Measurements from ENCODE around the gene ASB13. TPM values are rescaled to one million over a fixed set of nuclear protein-coding genes. Genes with fewer than 3 reads are reported as not detected.
"Not testable (repeated sequence)": the region's sequence is repeated elsewhere in the genome, so short reads cannot be mapped to it uniquely, and the experiment has no call there.

The ASB13 gene
- total RNA-seq, 1 experiment from 2014 or later, result 17.4 TPM

- no peak for DNase-seq (ENCODE audit: low read depth)
Measured at GRCh38 chr10:5608608-5609220, 57.7 kb downstream of the ASB13 start.

DNA sequence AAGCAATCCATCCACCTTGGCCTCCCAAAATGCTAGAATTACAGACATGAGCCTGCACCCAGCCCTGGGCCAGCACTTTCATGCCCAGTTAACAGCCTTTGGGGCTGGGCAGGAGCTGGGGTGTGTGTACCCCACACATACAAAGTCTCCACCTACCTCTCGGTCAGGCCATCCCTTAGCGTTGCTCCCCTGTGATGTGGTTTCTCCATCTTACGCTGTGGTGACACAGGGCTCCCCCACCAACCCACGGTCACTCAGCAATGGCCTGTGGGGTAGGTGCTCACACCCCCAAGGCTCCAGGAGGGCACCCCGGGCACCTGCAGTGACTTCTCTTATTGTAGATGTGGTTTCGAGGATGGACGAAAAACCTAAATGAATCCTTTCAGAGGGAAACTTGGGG, 58.8 kb downstream of the ASB13 start:
- no peak for DNase-seq (ENCODE audit: low read depth)

DNA sequence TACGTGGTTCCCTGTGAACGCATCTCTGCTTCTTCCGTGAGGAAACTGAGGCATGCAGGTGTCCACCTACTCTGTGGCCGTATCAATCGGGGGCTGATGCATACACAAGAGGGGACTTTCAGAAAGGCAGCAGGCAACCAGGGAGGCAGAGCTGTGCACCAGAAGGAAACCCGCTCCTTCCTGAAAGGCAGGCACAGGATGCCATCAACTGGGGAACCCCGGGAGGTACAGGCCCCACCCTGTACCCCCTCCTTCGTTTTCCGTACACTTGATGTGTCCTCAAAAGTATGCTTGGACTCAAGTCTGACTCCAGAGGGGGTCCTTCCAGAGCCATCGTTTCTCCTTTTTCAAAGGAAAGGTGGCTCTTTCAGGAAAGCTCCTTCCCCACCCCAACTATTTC, 59.5 kb downstream of the ASB13 start:
- DNase-seq (ENCODE audit: low read depth), result no peak

- DNase-seq (ENCODE audit: low read depth), result no peak
Measured at GRCh38 chr10:5606321-5606720, 60.1 kb downstream of the ASB13 start.

DNA sequence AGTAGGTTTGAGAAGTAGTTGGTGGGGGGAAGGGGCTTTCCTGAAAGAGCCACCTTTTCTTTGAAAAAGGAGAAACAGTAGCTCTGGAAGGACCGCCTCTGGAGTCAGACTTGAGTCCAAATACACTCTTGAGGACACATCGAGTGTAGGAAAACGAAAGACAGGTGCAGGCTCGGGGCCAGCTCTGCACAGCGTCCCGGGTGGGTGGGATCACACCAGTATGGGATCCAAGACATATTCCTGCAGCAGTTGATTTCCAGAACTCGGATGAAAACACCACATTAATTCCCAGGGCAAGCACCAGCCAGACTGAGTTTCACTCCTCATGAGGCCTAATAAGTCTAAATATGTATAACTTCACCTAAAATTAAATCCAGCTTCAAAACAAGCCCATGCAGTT, 61.4 kb downstream of the ASB13 start:
- DNase-seq (ENCODE audit: low read depth), result no peak

DNA sequence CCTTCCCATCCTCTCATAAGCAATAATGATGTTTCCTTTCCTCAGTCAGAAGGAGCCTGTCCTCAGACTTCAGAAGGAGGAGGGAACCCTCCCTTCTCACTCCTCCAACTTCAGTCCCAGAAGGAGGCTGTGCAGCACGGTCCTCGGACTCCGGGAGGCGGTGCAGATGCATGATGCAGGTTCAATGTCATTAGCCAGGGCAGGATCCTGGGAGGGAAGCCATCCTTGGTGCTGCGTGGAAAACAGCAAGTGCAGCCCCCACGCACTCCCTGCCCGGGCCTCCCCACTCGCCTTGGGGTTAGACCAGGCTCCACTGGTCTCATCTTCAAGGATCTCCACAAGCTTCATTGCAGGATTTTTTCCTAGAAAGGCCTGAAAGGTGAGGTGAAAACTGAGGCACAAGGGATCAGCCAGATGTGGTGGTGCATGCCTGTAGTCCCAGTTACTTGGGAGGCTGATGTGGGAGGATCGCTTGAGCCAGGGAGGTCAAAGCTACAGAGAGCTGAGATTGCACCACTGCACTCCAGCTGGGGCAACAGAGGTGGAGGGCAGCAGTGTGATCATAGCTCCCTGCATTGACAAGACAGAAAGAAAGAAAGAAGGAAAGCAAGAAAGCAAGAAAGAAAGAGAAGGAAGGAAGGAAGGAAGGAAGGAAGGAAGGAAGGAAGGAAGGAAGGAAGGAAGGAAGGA, 62.0 kb downstream of the ASB13 start:
- no peak for DNase-seq (ENCODE audit: low read depth)

- DNase-seq (ENCODE audit: low read depth), result no peak
Measured at GRCh38 chr10:5603848-5604170, 62.6 kb downstream of the ASB13 start.

DNA sequence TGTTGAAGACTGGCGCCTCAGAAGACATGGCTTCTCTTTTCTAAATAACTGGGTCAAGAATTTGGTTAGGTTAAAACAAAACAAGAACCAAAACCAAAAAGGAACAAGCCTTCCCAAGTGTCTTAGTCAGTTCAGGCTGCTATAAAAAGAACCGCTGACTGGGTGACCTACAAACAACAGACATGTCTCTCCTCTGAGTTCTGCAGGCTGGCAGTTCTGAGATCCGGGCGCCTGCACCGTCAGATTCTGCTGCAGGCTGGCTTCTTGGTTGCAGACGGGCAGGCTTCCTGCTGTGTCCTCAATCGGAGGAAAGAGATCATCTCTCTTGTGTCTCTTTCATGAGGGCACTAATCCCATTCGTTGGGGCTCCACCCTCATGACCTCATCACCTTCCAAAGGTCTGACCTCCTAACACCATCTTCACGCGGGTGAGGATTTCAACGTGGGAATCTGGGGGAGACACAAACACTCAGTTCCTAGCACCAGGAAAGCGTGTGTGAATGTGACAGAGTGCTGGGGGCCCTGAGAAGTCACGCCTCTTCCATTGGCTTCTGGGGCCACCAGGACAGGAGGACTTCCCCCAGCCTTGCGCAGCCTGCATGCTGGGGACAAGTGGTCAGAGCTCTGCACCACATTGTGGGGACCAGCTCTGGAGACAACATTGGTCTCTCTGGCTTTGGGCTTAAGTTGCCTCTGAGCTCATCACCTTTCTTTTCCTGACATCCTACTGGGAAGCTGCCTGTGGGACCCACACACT, 63.1 kb downstream of the ASB13 start:
- DNase-seq (ENCODE audit: low read depth), result no peak

- no peak for DNase-seq (ENCODE audit: low read depth)
Measured at GRCh38 chr10:5601826-5602495, 64.4 kb downstream of the ASB13 start.

DNA sequence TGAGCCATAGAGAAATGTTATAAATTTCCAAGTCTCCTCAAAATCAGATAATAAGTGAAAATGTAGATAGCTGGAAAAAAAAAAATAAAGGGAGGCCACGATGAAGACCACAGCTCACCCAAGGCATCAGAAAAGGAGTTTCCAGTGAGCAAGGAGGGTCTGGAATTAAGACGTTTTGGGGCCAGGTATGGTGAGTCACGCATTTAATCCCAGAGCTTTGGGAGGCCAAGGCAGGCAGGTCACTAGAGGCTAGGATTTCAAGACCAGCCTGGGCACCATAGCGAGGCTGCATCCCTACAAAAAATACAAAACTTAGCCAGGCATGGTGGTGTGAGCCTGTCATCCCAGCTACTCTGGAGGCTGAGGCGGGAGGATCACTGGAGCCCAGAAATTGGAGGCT, 65.5 kb downstream of the ASB13 start:
- no peak for DNase-seq (ENCODE audit: low read depth)

- DNase-seq (ENCODE audit: low read depth), result no peak
Measured at GRCh38 chr10:5599613-5600520, 66.5 kb downstream of the ASB13 start.

- no peak for DNase-seq (ENCODE audit: low read depth)
Measured at GRCh38 chr10:5598085-5598690, 68.2 kb downstream of the ASB13 start.

GRCh38 chr10:5596611-5597341, 69.6 kb downstream of the ASB13 start:
- DNase-seq (ENCODE audit: low read depth), result peak; percentile 28

DNA sequence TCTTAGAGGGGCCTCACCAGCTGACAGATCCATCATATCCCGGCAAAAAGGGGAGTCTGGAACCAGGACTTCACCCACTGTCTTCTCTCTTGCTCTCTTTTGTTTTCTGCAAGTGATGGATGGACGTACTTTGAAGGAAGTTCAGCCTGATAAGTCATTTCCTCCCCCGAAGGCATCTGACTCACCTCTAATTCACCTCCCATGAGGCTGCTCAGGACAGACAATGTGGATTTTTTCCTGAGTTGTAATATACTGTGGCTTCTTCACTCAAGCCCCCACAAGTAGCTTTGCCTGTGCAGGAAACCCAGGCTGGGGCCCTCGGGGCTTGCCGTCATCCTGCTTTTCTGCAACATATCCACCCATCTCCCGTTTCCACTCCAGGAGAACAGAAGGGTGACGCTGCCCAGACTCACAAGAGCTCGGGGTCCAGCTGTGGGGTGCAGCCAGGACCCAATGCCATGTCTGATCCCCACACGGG, 70.4 kb downstream of the ASB13 start:
- peak; percentile 95 for DNase-seq (ENCODE audit: low read depth)

DNA sequence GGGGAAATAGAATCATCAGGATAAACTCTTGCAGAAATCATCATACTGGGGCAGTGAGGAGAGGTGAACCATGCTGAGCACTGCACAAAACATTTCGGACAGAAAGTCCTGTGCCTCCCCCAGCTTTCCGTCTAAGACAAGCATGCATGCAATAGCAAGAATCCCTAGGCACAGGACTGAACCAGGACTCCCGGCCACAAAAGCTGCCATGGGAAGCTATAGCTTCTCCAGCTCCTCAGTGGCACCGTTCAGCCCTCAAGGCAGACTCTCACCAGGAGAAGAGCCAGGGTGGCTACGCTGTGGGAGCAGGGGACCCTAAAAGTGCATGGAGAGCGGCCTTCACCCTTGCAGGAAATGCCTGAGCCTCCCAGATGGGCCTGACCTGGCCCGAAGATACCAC, 70.8 kb downstream of the ASB13 start:
- DNase-seq (ENCODE audit: low read depth), result no peak

GRCh38 chr10:5595095-5595494, 71.3 kb downstream of the ASB13 start:
- DNase-seq (ENCODE audit: low read depth), result no peak

- no peak for DNase-seq (ENCODE audit: low read depth)
Measured at GRCh38 chr10:5594271-5595049, 71.9 kb downstream of the ASB13 start.

- not testable (repeated sequence) for DNase-seq (ENCODE audit: low read depth)
Measured at GRCh38 chr10:5593347-5593746, 73.0 kb downstream of the ASB13 start.

GRCh38 chr10:5592070-5592469, 74.3 kb downstream of the ASB13 start:
- DNase-seq (ENCODE audit: low read depth), result no peak
